ENCODE measurements around the gene C20orf141.

Gene C20orf141

DNA sequence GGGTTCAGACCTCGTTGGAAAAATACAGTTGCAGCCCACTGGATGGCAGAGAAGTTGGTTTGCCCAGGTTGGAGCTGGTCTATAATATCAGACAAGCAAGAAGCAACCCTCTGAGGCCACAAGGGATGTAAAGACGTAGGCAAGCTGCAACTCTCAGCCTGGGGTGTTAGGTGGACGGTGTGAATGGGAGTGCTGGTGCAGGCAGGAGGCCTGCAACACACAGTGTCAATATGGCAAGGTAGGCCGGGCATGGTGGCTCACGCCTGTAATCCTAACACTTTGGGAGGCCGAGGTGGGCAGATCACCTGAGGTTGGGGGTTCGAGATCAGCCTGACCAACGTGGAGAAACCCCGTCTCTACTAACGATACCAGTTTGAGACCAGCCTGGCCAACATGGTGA is 36.3 kb downstream of the C20orf141 start:
- no peak for DNase-seq

- DNase-seq: no peak
These were observed 43.8 kb downstream of the C20orf141 start for GRCh38 chr20:2858591-2858990.

DNA sequence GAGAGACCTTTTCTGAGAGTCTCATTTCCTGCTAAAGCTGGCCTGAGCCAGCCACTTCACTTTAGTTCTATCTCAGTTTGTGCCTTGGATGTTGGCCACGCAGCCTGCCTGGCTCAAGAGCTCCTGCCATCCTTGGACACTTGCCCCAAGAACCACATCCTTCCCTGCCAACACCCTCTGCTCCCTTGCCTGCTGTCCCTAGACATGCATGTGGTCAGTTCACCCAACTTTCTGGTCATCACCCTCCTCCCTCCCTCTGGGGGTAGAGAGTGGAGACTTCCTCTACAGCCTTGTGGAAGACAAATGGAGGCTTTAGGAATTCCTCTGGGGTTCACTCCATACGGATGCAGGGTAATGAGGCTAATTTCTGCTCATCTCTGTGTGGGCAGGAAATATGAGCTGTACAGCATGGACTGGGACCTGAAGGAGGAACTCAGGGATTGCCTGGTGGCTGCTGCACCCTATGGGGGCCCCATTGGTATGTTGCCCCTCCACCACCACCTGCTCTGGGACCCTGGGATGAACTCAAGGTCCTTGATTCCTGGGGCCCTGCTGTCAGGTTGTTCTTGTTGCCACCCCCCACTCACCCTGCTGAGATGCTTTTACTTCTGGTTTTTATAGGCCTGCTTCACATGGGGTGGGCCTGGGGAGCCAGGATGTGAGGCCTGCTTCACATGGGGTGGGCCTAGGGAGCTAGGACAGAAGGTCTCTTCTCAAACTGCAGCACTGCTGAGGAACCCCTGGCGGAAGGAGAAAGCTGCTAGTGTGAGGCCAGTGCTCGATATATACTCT is 44.7 kb downstream of the C20orf141 start:
- DNase-seq: no peak

DNA sequence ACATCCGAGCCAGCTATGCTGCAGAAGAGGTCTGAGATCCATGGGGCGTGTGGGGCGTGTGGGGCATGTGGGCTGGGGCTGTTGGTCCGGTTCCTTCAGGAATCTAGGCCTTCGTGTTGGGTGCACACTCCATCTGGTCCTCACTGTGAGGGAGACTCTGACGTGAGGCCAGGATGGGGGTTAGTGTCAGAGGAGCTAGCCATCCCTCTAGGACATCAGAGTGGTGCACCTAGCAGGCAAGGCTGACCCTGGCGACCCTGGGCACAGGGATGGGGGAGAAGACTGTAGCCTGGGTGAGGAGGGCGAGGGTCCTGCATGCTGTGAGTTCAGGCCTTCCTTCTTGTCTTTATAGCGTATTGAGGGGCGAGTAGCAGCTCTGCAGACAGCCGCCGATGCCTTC is 49.8 kb downstream of the C20orf141 start:
- DNase-seq: no peak

- DNase-seq: no peak
These were observed 50.3 kb downstream of the C20orf141 start for GRCh38 chr20:2865101-2865500.
